H1 (cell line): ENCODE data around the gene GAPT. TPM values are rescaled to one million over a fixed set of nuclear protein-coding genes. Genes with fewer than 3 reads are reported as not detected.

Experiments
- CTCF ChIA-PET: fragments of 300-600 bp; sonication (Branson Sonifier 250); formaldehyde crosslinking; loops from one replicate; lab custom pipeline; 2021; ENCODE audit not compliant: partially characterized antibody; lab: Charles Lee
- POLR2A ChIA-PET: fragments of 300-600 bp; sonication (Branson Sonifier 250); formaldehyde crosslinking; loops from one replicate; lab custom pipeline; 2021; ENCODE audit warnings: inconsistent platforms; ENCODE audit not compliant: partially characterized antibody; lab: Charles Lee
- DNase-seq, 2 experiments: peaks; one replicate each; pipeline versions ENCODE4 v3.0.0 to v3.0.0-alpha.2; 2010 to 2022; ENCODE audit warnings: low spot score in 2 of 2, low read depth in 1 of 2, mixed read lengths in 1 of 2
- FAIRE-seq: peaks from 2 replicates; lab custom pipeline; 2011; peaks lifted over from hg19 to GRCh38; lab: Jason Lieb, UNC
- H2AFZ ChIP-seq: 2 replicates; pipeline ENCODE4 v1.8.1; 2012; ENCODE audit warnings: low read length, inconsistent platforms
- H2AK5ac ChIP-seq: 2 replicates; pipeline ENCODE4 v1.6.1; 2013; ENCODE audit warnings: low read depth, low read length
- H2BK120ac ChIP-seq: replicated peaks from 2 replicates; pipeline ENCODE3; 2013; ENCODE audit warnings: low read depth, low read length, inconsistent platforms
- H2BK12ac ChIP-seq: 2 replicates; pipeline ENCODE4 v1.6.1; 2013; ENCODE audit warnings: low read depth, low read length
- H2BK15ac ChIP-seq: 2 replicates; pipeline ENCODE4 v1.6.1; 2013; ENCODE audit warnings: low read length
- H2BK20ac ChIP-seq: 2 replicates; pipeline ENCODE4 v1.6.1; 2013; ENCODE audit warnings: low read length
- H2BK5ac ChIP-seq: 2 replicates; pipeline ENCODE4 v1.6.1; 2013; ENCODE audit warnings: low read depth, low read length
- H3K14ac ChIP-seq: 2 replicates; pipeline ENCODE4 v1.6.1; 2013; ENCODE audit warnings: inconsistent platforms; ENCODE audit not compliant: insufficient read length
- H3K18ac ChIP-seq: 2 replicates; pipeline ENCODE4 v1.6.1; 2013; ENCODE audit warnings: low read length; ENCODE audit errors: extremely low read depth
- H3K23ac ChIP-seq: 2 replicates; pipeline ENCODE4 v1.6.1; 2013; ENCODE audit warnings: inconsistent platforms; ENCODE audit not compliant: insufficient read length
- H3K23me2 ChIP-seq: 2 replicates; pipeline ENCODE4 v1.6.1; 2013; ENCODE audit warnings: low read depth, low read length
- H3K27ac ChIP-seq: 2 replicates; pipeline ENCODE4 v1.6.1; 2011; ENCODE audit warnings: low read depth, low read length, inconsistent platforms
- H3K27me3 ChIP-seq, 4 experiments: replicated peaks in 1 of 4; 1 replicate in 1 of 4; 2 replicates in 3 of 4; pipeline versions ENCODE4 v1.6.1 to v1.8.1; 2011 to 2013; ENCODE audit warnings: low read length in 3 of 4, mild to moderate bottlenecking in 3 of 4, inconsistent platforms in 2 of 4, mixed read lengths in 2 of 4, moderate library complexity in 1 of 4; ENCODE audit not compliant: control insufficient read depth in 3 of 4, insufficient read depth in 3 of 4; ENCODE audit errors: extremely low read depth in 1 of 4
- H3K36me3 ChIP-seq, 4 experiments: 2 replicates each; pipeline versions ENCODE4 v1.6.1 to v1.8.1; 2011 to 2013; ENCODE audit warnings: mild to moderate bottlenecking in 4 of 4, low read length in 3 of 4, moderate library complexity in 2 of 4, control low read depth in 1 of 4, inconsistent platforms in 1 of 4; ENCODE audit not compliant: insufficient read depth in 4 of 4, control insufficient read depth in 2 of 4
- H3K4ac ChIP-seq: replicated peaks from 2 replicates; pipeline ENCODE3; 2013; ENCODE audit warnings: low read length, low read depth, mixed read lengths, inconsistent platforms; ENCODE audit not compliant: insufficient read length
- H3K4me1 ChIP-seq, 4 experiments: replicated peaks in 1 of 4; 1 replicate in 1 of 4; 2 replicates in 3 of 4; pipeline versions ENCODE4 v1.6.1 to v1.8.1; 2011 to 2013; ENCODE audit warnings: low read length in 3 of 4, inconsistent platforms in 2 of 4, mixed read lengths in 1 of 4; ENCODE audit not compliant: insufficient read depth in 4 of 4, control insufficient read depth in 3 of 4
- H3K4me2 ChIP-seq, 2 experiments: 2 replicates each; pipeline versions ENCODE4 v1.6.1 to v1.8.1; 2011 to 2013; ENCODE audit warnings: low read depth in 2 of 2, low read length in 2 of 2, control low read depth in 1 of 2, inconsistent platforms in 1 of 2, mild to moderate bottlenecking in 1 of 2; ENCODE audit not compliant: insufficient read depth in 1 of 2
- H3K4me3 ChIP-seq, 4 experiments: fragments of 200-600, 300-600 bp in 1 of 4; sonication (generic), shearing (Covaris generic), sonication (Bioruptor Twin) in 1 of 4; 2 replicates each; pipeline versions ENCODE4 v1.5.1 to v1.8.1; 2011 to 2016; ENCODE audit warnings: low read length in 4 of 4, low read depth in 3 of 4, control low read depth in 2 of 4, inconsistent platforms in 2 of 4, mild to moderate bottlenecking in 2 of 4, mixed read lengths in 1 of 4, moderate library complexity in 1 of 4; ENCODE audit not compliant: insufficient read depth in 2 of 4; ENCODE audit errors: extremely low read depth in 1 of 4
- H3K56ac ChIP-seq: replicated peaks from 2 replicates; pipeline ENCODE3; 2013; ENCODE audit warnings: low read depth, mild to moderate bottlenecking, mixed read lengths, low read length, inconsistent platforms; ENCODE audit not compliant: insufficient read length
- H3K79me1 ChIP-seq: 2 replicates; pipeline ENCODE4 v1.6.1; 2013; ENCODE audit warnings: low read depth, low read length, control low read depth
- H3K79me2 ChIP-seq, 2 experiments: 2 replicates each; pipeline versions ENCODE4 v1.6.1 to v1.8.1; 2012 to 2013; ENCODE audit warnings: low read length in 2 of 2, mild to moderate bottlenecking in 2 of 2, inconsistent platforms in 1 of 2; ENCODE audit not compliant: insufficient read depth in 2 of 2, control insufficient read depth in 1 of 2
- H3K9ac ChIP-seq, 4 experiments: replicated peaks in 1 of 4; 1 replicate in 1 of 4; 2 replicates in 3 of 4; pipeline versions ENCODE4 v1.6.1 to v1.8.1; 2011 to 2013; ENCODE audit warnings: low read depth in 3 of 4, low read length in 3 of 4, control low read depth in 2 of 4, mild to moderate bottlenecking in 2 of 4, moderate library complexity in 2 of 4, inconsistent platforms in 1 of 4; ENCODE audit errors: extremely low read depth in 1 of 4
- H3K9me3 ChIP-seq, 2 experiments: 2 replicates each; pipeline versions ENCODE4 v1.6.1 to v1.8.1; 2012 to 2013; ENCODE audit warnings: mild to moderate bottlenecking in 2 of 2, moderate library complexity in 2 of 2, control low read depth in 1 of 2, inconsistent platforms in 1 of 2, low read depth in 1 of 2, low read length in 1 of 2, mixed read lengths in 1 of 2; ENCODE audit not compliant: insufficient read depth in 2 of 2
- H4K20me1 ChIP-seq, 2 experiments: replicated peaks in 1 of 2; 2 replicates each; pipeline versions ENCODE3 to v1.8.1; 2011 to 2013; ENCODE audit warnings: inconsistent platforms in 2 of 2, low read length in 2 of 2, mild to moderate bottlenecking in 1 of 2; ENCODE audit not compliant: insufficient read depth in 2 of 2, control insufficient read depth in 1 of 2
- H4K5ac ChIP-seq: 2 replicates; pipeline ENCODE4 v1.6.1; 2013; ENCODE audit warnings: low read length, low read depth, mixed read lengths, inconsistent platforms; ENCODE audit not compliant: insufficient read length
- H4K8ac ChIP-seq: 2 replicates; pipeline ENCODE4 v1.8.0; 2013; ENCODE audit warnings: mild to moderate bottlenecking, moderate library complexity, low read length, inconsistent platforms; ENCODE audit not compliant: insufficient read depth; ENCODE audit errors: extremely low read depth
- H4K91ac ChIP-seq: replicated peaks from 2 replicates; pipeline ENCODE3; 2013; ENCODE audit warnings: low read length, mixed read lengths, inconsistent platforms; ENCODE audit not compliant: insufficient read length
- BACH1 ChIP-seq: IDR thresholded peaks from 2 replicates; pipeline ENCODE4 v1.6.1; 2012; ENCODE audit warnings: low read length, improper control_type of control experiment
- CTCF ChIP-seq, 3 experiments: IDR thresholded peaks; 1 replicate in 2 of 3; 2 replicates in 1 of 3; pipeline versions ENCODE4 v1.5.1 to v1.6.1; 2011; ENCODE audit warnings: low read length in 3 of 3, mild to moderate bottlenecking in 3 of 3, inconsistent platforms in 2 of 3, low read depth in 1 of 3, moderate library complexity in 1 of 3; ENCODE audit not compliant: insufficient read depth in 1 of 3; ENCODE audit errors: control extremely low read depth in 1 of 3
- GABPA ChIP-seq: IDR thresholded peaks from 2 replicates; pipeline ENCODE4 v1.6.1; 2011; ENCODE audit warnings: mild to moderate bottlenecking, low read length, moderate library complexity, borderline replicate concordance; ENCODE audit not compliant: insufficient read depth
- JUND ChIP-seq: IDR thresholded peaks from 2 replicates; pipeline ENCODE4 v1.6.1; 2011; ENCODE audit warnings: mild to moderate bottlenecking, improper control_type of control experiment, low read length
- KDM1A ChIP-seq: fragments of 200-600, 300-600 bp; sonication (generic); IDR thresholded peaks from 2 replicates; pipeline ENCODE4 v1.7.1; 2016; ENCODE audit warnings: mild to moderate bottlenecking, low read length, borderline replicate concordance
- KDM4A ChIP-seq: IDR thresholded peaks from one replicate; pipeline ENCODE4 v1.7.1; 2012; ENCODE audit warnings: low read depth, mild to moderate bottlenecking, moderate library complexity, low read length, inconsistent platforms; ENCODE audit not compliant: severe bottlenecking
- MAFK ChIP-seq: IDR thresholded peaks from 2 replicates; pipeline ENCODE4 v1.6.1; 2012; ENCODE audit warnings: low read depth, mild to moderate bottlenecking, improper control_type of control experiment, low read length
- NANOG ChIP-seq: IDR thresholded peaks from 2 replicates; pipeline ENCODE4 v1.6.1; 2011; ENCODE audit warnings: low read length, low read depth, mild to moderate bottlenecking, inconsistent platforms; ENCODE audit not compliant: insufficient read depth, poor library complexity, severe bottlenecking
- SAP30 ChIP-seq: fragments of 300-600 bp; sonication (generic); IDR thresholded peaks from 2 replicates; pipeline ENCODE4 v1.7.1; 2012; ENCODE audit warnings: low read length, moderate library complexity, mild to moderate bottlenecking, inconsistent platforms; ENCODE audit not compliant: insufficient read depth, insufficient replicate concordance
- TAF7 ChIP-seq: optimal IDR thresholded peaks from 2 replicates; pipeline ENCODE3; 2011; ENCODE audit warnings: low read depth, mild to moderate bottlenecking, inconsistent platforms, low read length, moderate library complexity, borderline replicate concordance
- WGBS, 2 experiments: shearing (Covaris generic) in 1 of 2; methylation state at CpG; one replicate each; pipeline versions ENCODE4 v1.1.6 to v1.1.7; 2013 to 2015; ENCODE audit warnings: low lambda C conversion rate in 2 of 2, mixed read lengths in 2 of 2, inconsistent platforms in 1 of 2, low coverage in 1 of 2, missing lambda C conversion rate in 1 of 2; ENCODE audit not compliant: insufficient replicate concordance in 2 of 2, insufficient coverage in 1 of 2, insufficient read length in 1 of 2; ENCODE audit errors: extremely low coverage in 1 of 2, missing lambda C conversion rate in 1 of 2; 5-methylcytosine and 5-hydroxymethylcytosine counted together
- polyA plus RNA-seq, 7 experiments: library from polyadenylated mRNA; depleted of rRNA in 3 of 7; stranded (reverse) in 5 of 7; unstranded in 2 of 7; fragments of >200 nt in 5 of 7; fragments of 200-250 nt in 2 of 7; gene quantifications; 1 replicate in 5 of 7; 2 replicates in 1 of 7; 4 replicates in 1 of 7; pipeline versions ENCODE4 v1.2.1 to v1.2.3, GENCODE V29; 2011 to 2013; ENCODE audit warnings: missing spikeins in 2 of 7, mixed read lengths in 2 of 7
- total RNA-seq: library from RNA; stranded (reverse); fragmentation: NEBNext Ultra II Directional; extraction: Animal tissue kit (Norgen Biotek cat#: 25700); gene quantifications from 2 replicates; pipeline ENCODE4 v1.2.1, GENCODE V29; 2021

The GAPT gene
- total and polyA plus RNA-seq, 2 of the 8 experiments (the other 6 are each of a cell fraction or from before 2014, with no cell fraction given), result not detected

GRCh38 chr5:58454025-58454424 is 37.2 kb upstream of the GAPT start:
- no peak overlapping the region for H3K56ac ChIP-seq
- no peak overlapping the region for H2BK120ac ChIP-seq
- no peak overlapping the region for H4K8ac ChIP-seq
- no peaks in the 10 kb centered on the region for H3K9me3 ChIP-seq
- FAIRE-seq (no peak), DNase-seq (no peak)
- H4K5ac ChIP-seq, result no peak overlapping the region
- H2BK15ac ChIP-seq, result no peak overlapping the region
- H4K20me1 ChIP-seq, result peaks cover 0 to 2% of the 10 kb centered on the region in 2 experiments
- H3K14ac ChIP-seq, result no peak overlapping the region
- no peaks in the 10 kb centered on the region for H3K79me1 ChIP-seq
- no peak overlapping the region for H3K4ac ChIP-seq
- H3K4me1 ChIP-seq, result peaks cover 0 to 4% (median 2%) of the 10 kb centered on the region in 4 experiments; a peak in 3 of 7 replicates
- H3K23me2 ChIP-seq, result no peaks in the 10 kb centered on the region
- 0 out of 4 replicates have a peak, but pooled peaks cover 0 to 2% of the 10 kb centered on the region in 2 experiments for H3K79me2 ChIP-seq
- H2BK12ac ChIP-seq, result no peak overlapping the region
- H3K4me3 ChIP-seq, result no peak overlapping the region
- H3K36me3 ChIP-seq, result peaks cover 8 to 35% (median 26%) of the 10 kb centered on the region in 4 experiments
- no peak overlapping the region for H2BK5ac ChIP-seq
- H3K23ac ChIP-seq, result no peak overlapping the region
- POLR2A ChIA-PET, result no interaction called here
- no peak overlapping the region for H3K9ac ChIP-seq
- no peak overlapping the region for H2AK5ac ChIP-seq
- H3K27me3 ChIP-seq, result no peaks in the 10 kb centered on the region; a peak in 1 of 7 replicates
- no peak overlapping the region for H3K18ac ChIP-seq
- H3K4me2 ChIP-seq, result no peak overlapping the region
- no peak overlapping the region for H2AFZ ChIP-seq
- no peak overlapping the region for H3K27ac ChIP-seq
- CTCF ChIA-PET, result interaction anchor here (1.7 kb wide), 1 partner anchor 119 kb away, joined by 3 read pairs; no protein-coding TSS in a partner anchor
- no peak overlapping the region for H2BK20ac ChIP-seq
- no peak overlapping the region for H4K91ac ChIP-seq
- 100% methylated on average over 1 of the region's 1 CpG; no CpG with 5 or more reads in 1 of the 2 experiments for WGBS, 2 experiments
- no peak for TF ChIP-seq BACH1
- TF ChIP-seq MAFK, result no peak
- no peak for TF ChIP-seq JUND
- TF ChIP-seq CTCF (IDR thresholded peaks at IDR 0.05; ENCODE audit: control extremely low read depth in 1 of 3, insufficient read depth in 1 of 3, low read depth in 1 of 3, low read length in 3 of 3), result no peak
- TF ChIP-seq SAP30, result no peak
- TF ChIP-seq TAF7, result no peak
- no peak for TF ChIP-seq NANOG
- no peak for TF ChIP-seq KDM4A
- no peak for TF ChIP-seq KDM1A
- no peak for TF ChIP-seq GABPA
